Measurements from ENCODE around the gene CA10.

Gene CA10

DNA sequence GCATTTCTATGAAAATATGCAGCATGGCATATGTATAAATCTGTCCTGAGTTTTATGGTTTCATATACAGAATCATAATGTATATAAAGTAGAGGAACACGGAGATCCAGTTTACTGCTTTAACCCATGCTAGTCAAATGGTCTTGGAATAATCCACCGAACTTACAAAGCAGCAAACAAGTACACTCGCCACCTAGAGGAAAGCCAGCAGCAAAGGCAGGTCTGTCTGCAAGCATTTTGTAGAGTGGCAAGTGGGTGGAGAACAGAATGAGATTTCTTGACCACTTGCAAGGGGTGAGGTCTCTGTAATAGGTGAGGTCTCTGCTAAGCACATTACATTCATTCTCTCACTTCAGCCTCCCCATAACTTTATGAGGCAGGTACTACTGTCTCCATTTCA, 308.3 kb downstream of the CA10 start:
- no peaks in the 10 kb centered on the region for H3K36me3 ChIP-seq (ENCODE audit: insufficient read depth)
- no peaks in the 10 kb centered on the region for H3K4me1 ChIP-seq (ENCODE audit: low read depth, poor library complexity, severe bottlenecking)
- H3K4me2 ChIP-seq, result no peak overlapping the region
- TF ChIP-seq, protein P1, sequence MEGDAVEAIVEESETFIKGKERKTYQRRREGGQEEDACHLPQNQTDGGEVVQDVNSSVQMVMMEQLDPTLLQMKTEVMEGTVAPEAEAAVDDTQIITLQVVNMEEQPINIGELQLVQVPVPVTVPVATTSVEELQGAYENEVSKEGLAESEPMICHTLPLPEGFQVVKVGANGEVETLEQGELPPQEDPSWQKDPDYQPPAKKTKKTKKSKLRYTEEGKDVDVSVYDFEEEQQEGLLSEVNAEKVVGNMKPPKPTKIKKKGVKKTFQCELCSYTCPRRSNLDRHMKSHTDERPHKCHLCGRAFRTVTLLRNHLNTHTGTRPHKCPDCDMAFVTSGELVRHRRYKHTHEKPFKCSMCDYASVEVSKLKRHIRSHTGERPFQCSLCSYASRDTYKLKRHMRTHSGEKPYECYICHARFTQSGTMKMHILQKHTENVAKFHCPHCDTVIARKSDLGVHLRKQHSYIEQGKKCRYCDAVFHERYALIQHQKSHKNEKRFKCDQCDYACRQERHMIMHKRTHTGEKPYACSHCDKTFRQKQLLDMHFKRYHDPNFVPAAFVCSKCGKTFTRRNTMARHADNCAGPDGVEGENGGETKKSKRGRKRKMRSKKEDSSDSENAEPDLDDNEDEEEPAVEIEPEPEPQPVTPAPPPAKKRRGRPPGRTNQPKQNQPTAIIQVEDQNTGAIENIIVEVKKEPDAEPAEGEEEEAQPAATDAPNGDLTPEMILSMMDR (conservative IDR thresholded peaks at IDR 0.05; ENCODE audit: low read depth, low read length), result no peak
- no peak overlapping the region for H3K27ac ChIP-seq
- no peak overlapping the region for H3K4me3 ChIP-seq (IDR thresholded peaks at IDR 0.05; ENCODE audit: insufficient read depth, low read depth, low read length)
- H3K79me2 ChIP-seq (ENCODE audit: insufficient read depth, low read depth), result no peaks in the 10 kb centered on the region
- H2AFZ ChIP-seq (ENCODE audit: low read depth), result no peak overlapping the region
- no peaks in the 10 kb centered on the region for H4K20me1 ChIP-seq (ENCODE audit: insufficient read depth)
- no peaks in the 10 kb centered on the region for H3K27me3 ChIP-seq (ENCODE audit: insufficient read depth, low read depth)
- no peak overlapping the region for H3K9ac ChIP-seq

DNA sequence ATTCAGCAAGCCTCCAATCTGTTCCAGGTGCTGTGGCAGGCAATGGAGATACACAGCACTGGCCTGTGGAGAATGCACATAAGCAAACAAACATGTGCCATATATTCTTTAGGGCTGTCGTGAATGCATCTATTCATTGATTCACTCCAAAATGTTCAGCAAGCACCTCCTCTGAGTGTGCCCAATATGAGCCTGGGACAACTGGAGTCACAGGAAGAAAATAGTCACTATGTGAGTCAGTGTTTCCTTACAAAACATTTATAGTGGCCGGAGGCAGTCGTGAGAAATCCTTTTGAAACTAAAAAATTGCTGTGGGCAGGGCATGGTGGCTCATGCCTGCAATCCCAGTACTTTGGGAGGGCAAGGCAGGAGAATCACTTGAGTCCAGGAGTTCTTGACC, 310.1 kb downstream of the CA10 start:
- TF ChIP-seq, protein P1 (conservative IDR thresholded peaks at IDR 0.05; ENCODE audit: low read depth, low read length), result no peak
- no peak overlapping the region for H3K4me2 ChIP-seq
- H3K27ac ChIP-seq, result no peak overlapping the region
- no peaks in the 10 kb centered on the region for H3K27me3 ChIP-seq (ENCODE audit: insufficient read depth, low read depth)
- H3K79me2 ChIP-seq (ENCODE audit: insufficient read depth, low read depth), result no peaks in the 10 kb centered on the region
- peaks cover 2% of the 10 kb centered on the region; the same call in 1 of the 2 replicates for H3K36me3 ChIP-seq (ENCODE audit: insufficient read depth)
- H3K4me3 ChIP-seq (IDR thresholded peaks at IDR 0.05; ENCODE audit: insufficient read depth, low read depth, low read length), result no peak overlapping the region
- no peak overlapping the region for H2AFZ ChIP-seq (ENCODE audit: low read depth)
- no peak overlapping the region for H3K9ac ChIP-seq
- H3K4me1 ChIP-seq (ENCODE audit: low read depth, poor library complexity, severe bottlenecking), result no peaks in the 10 kb centered on the region
- no peaks in the 10 kb centered on the region for H4K20me1 ChIP-seq (ENCODE audit: insufficient read depth)

DNA sequence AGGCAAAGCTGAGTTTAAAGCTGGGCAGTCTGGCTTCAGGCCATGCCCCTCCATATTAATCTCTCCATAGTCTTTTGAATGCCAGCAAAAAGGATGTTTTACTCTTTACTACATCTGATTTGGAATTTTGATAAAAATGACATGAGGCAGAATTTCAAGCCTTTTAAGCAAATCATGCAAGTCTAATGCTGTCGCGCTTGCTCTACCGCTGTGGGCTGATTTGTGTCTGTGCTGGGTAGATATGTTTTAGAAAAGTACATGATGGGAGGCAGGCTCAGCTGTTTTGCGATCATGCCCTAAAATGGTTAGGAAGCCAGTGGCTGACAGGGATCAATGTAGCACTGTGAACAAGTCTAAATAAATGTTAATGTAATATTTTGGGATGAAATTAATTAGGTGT, 311.9 kb downstream of the CA10 start:
- H3K9ac ChIP-seq, result no peak overlapping the region
- H3K27ac ChIP-seq, result no peak overlapping the region
- H3K36me3 ChIP-seq (ENCODE audit: insufficient read depth), result peaks cover 2% of the 10 kb centered on the region; the same call in 1 of the 2 replicates
- H3K79me2 ChIP-seq (ENCODE audit: insufficient read depth, low read depth), result no peaks in the 10 kb centered on the region
- no peak overlapping the region for H3K4me2 ChIP-seq
- no peak overlapping the region for H2AFZ ChIP-seq (ENCODE audit: low read depth)
- TF ChIP-seq, protein P1 (conservative IDR thresholded peaks at IDR 0.05; ENCODE audit: low read depth, low read length), result no peak
- no peaks in the 10 kb centered on the region for H3K4me1 ChIP-seq (ENCODE audit: low read depth, poor library complexity, severe bottlenecking)
- H3K4me3 ChIP-seq (IDR thresholded peaks at IDR 0.05; ENCODE audit: insufficient read depth, low read depth, low read length), result no peak overlapping the region
- H4K20me1 ChIP-seq (ENCODE audit: insufficient read depth), result no peaks in the 10 kb centered on the region
- no peaks in the 10 kb centered on the region for H3K27me3 ChIP-seq (ENCODE audit: insufficient read depth, low read depth)

DNA sequence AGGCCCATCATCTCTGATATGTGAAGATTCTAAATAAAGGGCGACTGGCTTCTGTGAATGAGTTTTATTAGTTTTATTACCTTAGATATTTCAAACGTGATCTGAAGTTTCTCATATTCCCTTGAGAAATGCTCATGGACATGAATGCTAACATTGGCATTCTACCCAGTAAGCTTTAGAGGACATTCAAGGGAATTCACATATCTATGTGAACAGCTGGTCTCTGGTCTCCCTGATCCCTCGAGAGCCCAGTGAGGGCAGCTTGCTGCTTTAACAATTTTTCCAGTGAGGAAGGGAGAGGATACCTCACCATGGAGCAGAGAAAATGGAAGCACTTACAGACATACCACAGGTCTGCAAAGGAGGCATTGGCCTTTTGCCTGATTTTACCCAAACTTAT, 312.7 kb downstream of the CA10 start:
- Histone ChIP-seq H2AFZ (ENCODE audit: low read depth) (no peak overlapping the region), H3K36me3 (ENCODE audit: insufficient read depth) (peaks cover 2% of the 10 kb centered on the region; the same call in 1 of the 2 replicates), H3K4me3 (IDR thresholded peaks at IDR 0.05; ENCODE audit: insufficient read depth, low read depth, low read length) (no peak overlapping the region), H3K4me1 (ENCODE audit: low read depth, poor library complexity, severe bottlenecking) (no peaks in the 10 kb centered on the region), H3K27ac (no peak overlapping the region), H4K20me1 (ENCODE audit: insufficient read depth) (no peaks in the 10 kb centered on the region), H3K79me2 (ENCODE audit: insufficient read depth, low read depth) (no peaks in the 10 kb centered on the region), H3K27me3 (ENCODE audit: insufficient read depth, low read depth) (no peaks in the 10 kb centered on the region), H3K9ac (no peak overlapping the region), H3K4me2 (no peak overlapping the region)
- TF ChIP-seq, protein P1 (conservative IDR thresholded peaks at IDR 0.05; ENCODE audit: low read depth, low read length), result no peak
